HG03571 (cell line): Measurements from ENCODE around the gene SETD1B.

ENCODE experiments used
- ATAC-seq: cut with Tn5 transposase; IDR thresholded peaks from one replicate; pipeline ENCODE4 v1.9.1; 2021; ENCODE audit not compliant: unreplicated experiment

SETD1B gene

GRCh38 chr12:121807642-121808347 lies 4.0 kb downstream of the SETD1B start:
- no peak for ATAC-seq

GRCh38 chr12:121808623-121809022 lies 4.8 kb downstream of the SETD1B start:
- ATAC-seq: no peak

- ATAC-seq: no peak
These were observed 5.9 kb downstream of the SETD1B start for GRCh38 chr12:121809712-121810116.

GRCh38 chr12:121810234-121810817 lies 6.5 kb downstream of the SETD1B start:
- ATAC-seq: no peak

- no peak for ATAC-seq
These were observed 7.1 kb downstream of the SETD1B start for GRCh38 chr12:121810833-121811433.

- ATAC-seq: peak; percentile 67
These were observed 7.9 kb downstream of the SETD1B start for GRCh38 chr12:121811434-121812319.

GRCh38 chr12:121812320-121812871 lies 8.6 kb downstream of the SETD1B start:
- ATAC-seq: no peak

GRCh38 chr12:121812921-121813896 lies 9.4 kb downstream of the SETD1B start:
- ATAC-seq: no peak

GRCh38 chr12:121813951-121814350 lies 10.1 kb downstream of the SETD1B start:
- ATAC-seq: no peak

GRCh38 chr12:121814429-121815119 lies 10.8 kb downstream of the SETD1B start:
- ATAC-seq: no peak

- no peak for ATAC-seq
These were observed 11.5 kb downstream of the SETD1B start for GRCh38 chr12:121815263-121815662.

GRCh38 chr12:121816925-121817647 lies 13.3 kb downstream of the SETD1B start:
- ATAC-seq: no peak

- no peak for ATAC-seq
These were observed 13.8 kb downstream of the SETD1B start for GRCh38 chr12:121817648-121818043.

- no peak for ATAC-seq
These were observed 15.6 kb downstream of the SETD1B start for GRCh38 chr12:121819212-121819949.

- no peak for ATAC-seq
These were observed 16.2 kb downstream of the SETD1B start for GRCh38 chr12:121820056-121820455.

GRCh38 chr12:121822393-121823100 lies 18.7 kb downstream of the SETD1B start:
- no peak for ATAC-seq

GRCh38 chr12:121823101-121823726 lies 19.4 kb downstream of the SETD1B start:
- ATAC-seq: no peak
